Gastrocnemius medialis (tissue), 4 donors: ENCODE data around the gene CDC34. TPM values are rescaled to one million over a fixed set of nuclear protein-coding genes. Genes with fewer than 3 reads are reported as not detected.

Experiments
- ATAC-seq, 2 donors: fragments of 150-250 bp; one replicate each; pipeline ENCODE4 v1.9.1; 2016
- DNase-seq, 2 donors: peaks; one replicate each; pipeline ENCODE4 v3.0.0-alpha.2; 2019
- H3K27ac ChIP-seq, 4 donors: fragments of 200-600 bp; sonication (generic); 1 replicate in 1 of 4; 2 replicates in 3 of 4; pipeline ENCODE4 v1.5.1; 2016 to 2018; ENCODE audit warnings: mild to moderate bottlenecking in 2 of 4, moderate library complexity in 1 of 4
- H3K27me3 ChIP-seq, 3 donors: fragments of 200-600 bp; sonication (generic) in 2 of 3; 1 replicate in 1 of 3; 2 replicates in 2 of 3; pipeline versions ENCODE4 v1.5.1 to v1.6.0; 2016 to 2019; ENCODE audit warnings: mild to moderate bottlenecking in 1 of 3, moderate library complexity in 1 of 3
- H3K36me3 ChIP-seq, 2 donors: fragments of 200-600 bp; sonication (generic) in 1 of 2; one replicate each; pipeline ENCODE4 v1.5.1; 2017 to 2018
- H3K4me1 ChIP-seq, 2 donors: fragments of 200-600 bp; sonication (generic) in 1 of 2; one replicate each; pipeline ENCODE4 v1.5.1; 2016 to 2017; ENCODE audit warnings: mild to moderate bottlenecking in 2 of 2
- H3K4me3 ChIP-seq, 4 donors: fragments of 200-600 bp; sonication (generic) in 3 of 4; 1 replicate in 1 of 4; 2 replicates in 3 of 4; pipeline ENCODE4 v1.5.1; 2016 to 2019; ENCODE audit warnings: mild to moderate bottlenecking in 2 of 4
- H3K9me3 ChIP-seq, 3 donors: fragments of 200-600 bp; sonication (generic) in 2 of 3; 1 replicate in 1 of 3; 2 replicates in 2 of 3; pipeline ENCODE4 v1.5.1; 2016 to 2019
- POLR2A ChIP-seq, 2 donors: fragments of 450-650 bp; IDR thresholded peaks; one replicate each; pipeline ENCODE4 v1.6.1; 2017; ENCODE audit warnings: antibody characterized with exemption in 2 of 2, mild to moderate bottlenecking in 2 of 2, moderate library complexity in 2 of 2
- in situ Hi-C, 4 donors: fragments of 200-750 bp; cut with MboI; loops; one replicate each; pipeline versions ENCODE4 v1.15.0 to v1.8.0; 2017; ENCODE audit warnings: low sequenced_read_pairs in 4 of 4
- intact Hi-C: fragments of 100-400 bp; cut with DNase I; formaldehyde crosslinking; loops from one replicate; pipeline ENCODE4 v1.15.1; 2023; ENCODE audit warnings: low total_unique reads
- total RNA-seq, 4 donors: library from RNA; depleted of rRNA; stranded (reverse); fragments of >200 nt; gene quantifications; one replicate each; pipeline versions ENCODE4 v1.1.0 to v1.2.3, GENCODE V29; 2016
- TF ChIP-seq, protein P1 (sequence below), 5 experiments: fragments of 450-650 bp in 3 of 5; fragments of 200-600 bp in 2 of 5; sonication (generic) in 2 of 5; IDR thresholded peaks in 4 of 5; conservative IDR thresholded peaks in 1 of 5; 1 replicate in 4 of 5; 2 replicates in 1 of 5; pipeline ENCODE4 v1.5.1; 2016 to 2019; ENCODE audit warnings: antibody characterized with exemption in 5 of 5, mild to moderate bottlenecking in 3 of 5, moderate library complexity in 3 of 5

CDC34 gene, protein sequence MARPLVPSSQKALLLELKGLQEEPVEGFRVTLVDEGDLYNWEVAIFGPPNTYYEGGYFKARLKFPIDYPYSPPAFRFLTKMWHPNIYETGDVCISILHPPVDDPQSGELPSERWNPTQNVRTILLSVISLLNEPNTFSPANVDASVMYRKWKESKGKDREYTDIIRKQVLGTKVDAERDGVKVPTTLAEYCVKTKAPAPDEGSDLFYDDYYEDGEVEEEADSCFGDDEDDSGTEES
- 100 to 1,000 TPM in 3 of 4 donors, 10 to 100 TPM in 1; 99.0 to 174 (median 138) TPM for total RNA-seq

DNA sequence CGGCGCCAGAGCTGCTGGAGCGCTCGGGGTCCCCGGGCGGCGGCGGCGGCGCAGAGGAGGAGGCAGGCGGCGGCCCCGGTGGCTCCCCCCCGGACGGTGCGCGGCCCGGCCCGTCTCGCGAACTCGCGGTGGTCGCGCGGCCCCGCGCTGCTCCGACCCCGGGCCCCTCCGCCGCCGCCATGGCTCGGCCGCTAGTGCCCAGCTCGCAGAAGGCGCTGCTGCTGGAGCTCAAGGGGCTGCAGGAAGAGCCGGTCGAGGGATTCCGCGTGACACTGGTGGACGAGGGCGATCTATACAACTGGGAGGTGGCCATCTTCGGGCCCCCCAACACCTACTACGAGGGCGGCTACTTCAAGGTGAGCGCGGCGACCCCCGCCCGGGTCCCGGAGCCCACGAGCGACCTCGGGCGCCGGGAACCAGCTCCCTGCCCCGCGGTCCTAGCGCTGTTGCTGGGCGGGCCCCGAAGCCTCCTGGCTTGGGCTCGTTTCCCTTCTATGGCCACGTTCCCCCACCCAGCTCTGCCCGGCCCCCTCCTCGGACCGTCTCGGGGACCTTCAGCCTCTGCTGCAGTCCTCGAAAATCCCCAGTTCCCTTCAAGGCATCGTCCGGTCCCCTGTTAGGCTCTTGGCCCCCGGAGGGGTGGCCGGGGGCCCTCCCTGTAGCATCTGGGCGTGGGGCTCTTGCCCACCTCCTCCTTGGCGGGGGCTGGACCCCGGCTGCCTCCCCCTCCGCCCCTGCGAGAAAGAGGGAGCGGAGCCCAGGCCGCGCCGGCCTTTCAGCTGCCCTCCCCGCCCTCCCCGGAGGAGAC lies at the start of gene CDC34:
Gene CDC34 (plus strand): TSS at position 8 of the 808 bp plus-strand sequence. CDS start 172 bp downstream, at position 180.
- TF ChIP-seq, protein P1, sequence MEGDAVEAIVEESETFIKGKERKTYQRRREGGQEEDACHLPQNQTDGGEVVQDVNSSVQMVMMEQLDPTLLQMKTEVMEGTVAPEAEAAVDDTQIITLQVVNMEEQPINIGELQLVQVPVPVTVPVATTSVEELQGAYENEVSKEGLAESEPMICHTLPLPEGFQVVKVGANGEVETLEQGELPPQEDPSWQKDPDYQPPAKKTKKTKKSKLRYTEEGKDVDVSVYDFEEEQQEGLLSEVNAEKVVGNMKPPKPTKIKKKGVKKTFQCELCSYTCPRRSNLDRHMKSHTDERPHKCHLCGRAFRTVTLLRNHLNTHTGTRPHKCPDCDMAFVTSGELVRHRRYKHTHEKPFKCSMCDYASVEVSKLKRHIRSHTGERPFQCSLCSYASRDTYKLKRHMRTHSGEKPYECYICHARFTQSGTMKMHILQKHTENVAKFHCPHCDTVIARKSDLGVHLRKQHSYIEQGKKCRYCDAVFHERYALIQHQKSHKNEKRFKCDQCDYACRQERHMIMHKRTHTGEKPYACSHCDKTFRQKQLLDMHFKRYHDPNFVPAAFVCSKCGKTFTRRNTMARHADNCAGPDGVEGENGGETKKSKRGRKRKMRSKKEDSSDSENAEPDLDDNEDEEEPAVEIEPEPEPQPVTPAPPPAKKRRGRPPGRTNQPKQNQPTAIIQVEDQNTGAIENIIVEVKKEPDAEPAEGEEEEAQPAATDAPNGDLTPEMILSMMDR (IDR thresholded peaks at IDR 0.05 in 4 of 5, conservative IDR thresholded peaks at IDR 0.05 in 1 of 5): no peak
- peak; percentile 93 to 97 for TF ChIP-seq POLR2A (IDR thresholded peaks at IDR 0.05)
- Histone ChIP-seq H3K4me1 (peaks cover 31 to 32% of the 10 kb centered on the region in 2 donors), H3K9me3 (no peaks in the 10 kb centered on the region), H3K36me3 (peaks cover 0 to 17% of the 10 kb centered on the region in 2 donors), H3K27me3 (peaks cover under 1 to 5% (median 4%) of the 10 kb centered on the region in 3 donors), H3K27ac (peak within 1 kb of the TSS; percentile 97 to 99 (median 98)), H3K4me3 (peak within 1 kb of the TSS; percentile 94 to 100 (median 98))
- ATAC-seq (peak; percentile 28 to 35), DNase-seq (no peak)
- intact Hi-C loops (loop anchor here (1.0 kb wide), 3 partner anchors 25 to 43 kb away; partner anchors contain the start of genes BSG and TPGS1), in situ Hi-C loops (no loop called here)

DNA sequence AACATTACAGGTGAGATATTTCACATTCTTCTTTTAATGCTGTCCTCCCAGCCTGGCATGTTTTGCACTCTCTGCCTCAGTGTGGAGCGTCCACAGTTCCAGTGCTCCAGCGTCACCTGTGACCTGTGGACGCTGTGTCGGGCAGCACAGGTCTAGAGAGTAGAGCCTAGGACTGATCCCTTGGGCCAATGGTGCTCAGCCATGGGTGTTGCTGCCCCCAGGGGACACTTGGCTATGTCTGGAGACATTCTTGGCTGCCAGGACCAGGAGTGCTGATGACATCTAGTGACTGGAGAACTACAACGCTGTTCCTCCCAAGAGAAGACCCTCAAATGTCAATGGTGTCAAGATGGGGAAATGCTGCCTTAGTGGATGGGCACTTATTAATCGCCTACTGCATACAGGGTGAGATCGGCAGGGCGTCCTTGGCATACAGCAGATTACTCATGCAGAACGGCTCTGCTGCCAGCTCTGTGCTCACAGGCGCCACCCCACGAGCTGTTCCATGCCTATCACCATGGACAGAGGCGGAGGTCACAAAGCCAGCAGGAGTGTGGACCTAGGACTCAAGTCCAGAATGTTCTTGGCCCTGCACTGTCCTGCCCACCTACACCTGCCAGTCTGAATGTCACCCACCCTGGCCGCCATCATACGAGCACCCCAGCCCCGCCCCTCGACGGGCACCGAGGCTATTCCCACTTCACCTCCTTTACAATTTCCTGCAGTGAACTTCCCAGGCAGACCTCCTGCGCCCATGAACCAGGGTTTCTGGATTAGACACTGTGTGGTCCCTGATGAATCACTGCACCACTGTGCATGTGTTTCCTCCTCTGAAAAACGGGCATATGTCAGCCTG lies 49.1 kb upstream of the CDC34 start:
- TF ChIP-seq POLR2A (IDR thresholded peaks at IDR 0.05): no peak
- TF ChIP-seq, protein P1 (IDR thresholded peaks at IDR 0.05 in 4 of 5, conservative IDR thresholded peaks at IDR 0.05 in 1 of 5): no peak
- no peak overlapping the region for H3K4me3 ChIP-seq
- intact Hi-C loops: no loop called here
- no peaks in the 10 kb centered on the region for H3K9me3 ChIP-seq
- peaks cover 13 to 21% (median 14%) of the 10 kb centered on the region in 3 donors for H3K27me3 ChIP-seq
- no peak overlapping the region for H3K27ac ChIP-seq
- DNase-seq (no peak), ATAC-seq (no peak)
- in situ Hi-C loops: no loop called here
- no peaks in the 10 kb centered on the region for H3K36me3 ChIP-seq
- H3K4me1 ChIP-seq: peaks cover 0 to 3% of the 10 kb centered on the region in 2 donors

DNA sequence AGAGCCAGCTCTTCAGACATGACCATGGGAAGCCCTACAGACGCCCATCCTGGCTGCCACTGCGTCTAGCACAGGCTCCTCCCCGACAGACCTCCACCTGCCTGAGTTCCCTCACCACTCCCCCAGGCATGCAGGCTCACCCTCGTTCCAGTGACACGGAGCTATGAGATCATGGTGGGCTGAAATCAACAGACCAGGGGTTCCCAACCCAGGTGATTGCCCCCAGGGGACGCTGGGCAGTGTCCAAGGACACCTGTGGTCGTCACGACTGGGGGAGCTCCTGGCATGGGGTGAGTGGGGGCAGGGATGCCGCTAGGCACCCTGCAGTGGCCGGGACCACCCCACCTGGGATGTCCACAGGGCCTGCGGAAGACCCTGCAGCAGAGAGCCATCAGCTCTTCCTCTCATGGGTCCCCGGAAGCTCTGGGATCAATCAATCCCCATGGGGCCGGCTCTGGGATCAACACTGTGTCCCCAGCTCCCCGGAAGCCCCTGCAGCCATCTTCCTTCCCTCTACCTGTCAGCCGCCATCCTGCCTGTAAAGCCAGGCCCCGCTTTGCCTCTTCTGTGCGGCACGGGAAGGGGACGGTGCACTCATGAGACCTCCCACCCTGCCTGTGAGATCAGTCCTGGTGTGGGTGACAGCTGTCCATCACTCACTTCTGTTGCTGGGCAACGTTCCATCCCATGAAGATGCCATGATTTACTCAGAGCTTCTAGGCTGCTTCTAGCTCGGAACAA lies 48.1 kb upstream of the CDC34 start:
- intact Hi-C loops: no loop called here

More for the DNA sequence above, 48.1 kb upstream of the CDC34 start:
- DNase-seq (no peak), ATAC-seq (no peak)
- Histone ChIP-seq H3K9me3 (no peaks in the 10 kb centered on the region), H3K27me3 (peaks cover 11 to 21% (median 14%) of the 10 kb centered on the region in 3 donors), H3K4me3 (no peak overlapping the region), H3K4me1 (peaks cover 0 to 3% of the 10 kb centered on the region in 2 donors), H3K36me3 (no peaks in the 10 kb centered on the region), H3K27ac (no peak overlapping the region)
- in situ Hi-C loops: no loop called here
- TF ChIP-seq, protein P1 (IDR thresholded peaks at IDR 0.05 in 4 of 5, conservative IDR thresholded peaks at IDR 0.05 in 1 of 5): no peak
- TF ChIP-seq POLR2A (IDR thresholded peaks at IDR 0.05): no peak
